ENCODE results near the gene CEP170B. TPM values are rescaled to one million over a fixed set of nuclear protein-coding genes. Genes with fewer than 3 reads are reported as not detected.
"Not testable (repeated sequence)": the region's sequence is repeated elsewhere in the genome, so short reads cannot be mapped to it uniquely, and the experiment has no call there.

CEP170B gene
- total and polyA plus RNA-seq, 2 of the 8 experiments (the other 6 are each of a cell fraction or from before 2014, with no cell fraction given): 9.1 to 33.8 TPM

GRCh38 chr14:104905579-104905933 is 40.5 kb downstream of the CEP170B start:
- not testable (repeated sequence) for H3K4me2 ChIP-seq (ENCODE audit: insufficient read depth in 1 of 2, low read depth in 2 of 2, low read length in 2 of 2); H3K4me3 ChIP-seq (ENCODE audit: extremely low read depth in 1 of 4, insufficient read depth in 2 of 4, low read depth in 3 of 4, low read length in 4 of 4); H3K4ac ChIP-seq (replicated peaks; ENCODE audit: insufficient read length, low read depth, low read length); H3K27ac ChIP-seq (ENCODE audit: low read depth, low read length); H3K9ac ChIP-seq (replicated peaks in 1 of 4; ENCODE audit: extremely low read depth in 1 of 4, low read depth in 3 of 4, low read length in 3 of 4); H2AK5ac ChIP-seq (ENCODE audit: low read depth, low read length); H3K79me1 ChIP-seq (ENCODE audit: low read depth, low read length); H3K14ac ChIP-seq (ENCODE audit: insufficient read length); H3K4me1 ChIP-seq (replicated peaks in 1 of 4; ENCODE audit: control insufficient read depth in 3 of 4, insufficient read depth in 4 of 4, low read length in 3 of 4); H3K18ac ChIP-seq (ENCODE audit: extremely low read depth, low read length); H3K27me3 ChIP-seq (replicated peaks in 1 of 4; ENCODE audit: control insufficient read depth in 3 of 4, extremely low read depth in 1 of 4, insufficient read depth in 3 of 4, low read length in 3 of 4); H2BK120ac ChIP-seq (replicated peaks; ENCODE audit: low read depth, low read length); H4K5ac ChIP-seq (ENCODE audit: insufficient read length, low read depth, low read length); H3K9me3 ChIP-seq (ENCODE audit: insufficient read depth in 2 of 2, low read depth in 1 of 2, low read length in 1 of 2); H2BK12ac ChIP-seq (ENCODE audit: low read depth, low read length); H3K56ac ChIP-seq (replicated peaks; ENCODE audit: insufficient read length, low read depth, low read length); FAIRE-seq; H4K91ac ChIP-seq (replicated peaks; ENCODE audit: insufficient read length, low read length); H4K20me1 ChIP-seq (replicated peaks in 1 of 2; ENCODE audit: control insufficient read depth in 1 of 2, insufficient read depth in 2 of 2, low read length in 2 of 2); H2BK5ac ChIP-seq (ENCODE audit: low read depth, low read length); DNase-seq (ENCODE audit: low read depth in 1 of 2, low spot score in 2 of 2); H3K23me2 ChIP-seq (ENCODE audit: low read depth, low read length); H3K79me2 ChIP-seq (ENCODE audit: control insufficient read depth in 1 of 2, insufficient read depth in 2 of 2, low read length in 2 of 2); H2AFZ ChIP-seq (ENCODE audit: low read length); H2BK20ac ChIP-seq (ENCODE audit: low read length); H4K8ac ChIP-seq (ENCODE audit: extremely low read depth, insufficient read depth, low read length); H2BK15ac ChIP-seq (ENCODE audit: low read length); H3K23ac ChIP-seq (ENCODE audit: insufficient read length); H3K36me3 ChIP-seq (ENCODE audit: control insufficient read depth in 2 of 4, insufficient read depth in 4 of 4, low read length in 3 of 4)
- POLR2A ChIA-PET (ENCODE audit: partially characterized antibody): interaction anchor here (1.0 kb wide), 1 partner anchor 39 kb away, joined by 3 read pairs; no protein-coding TSS in a partner anchor
- CTCF ChIA-PET (ENCODE audit: partially characterized antibody): interaction anchor here (0.9 to 2.8 kb wide), 2 partner anchors 10 to 465 kb away, joined by 3 to 20 read pairs; no protein-coding TSS in a partner anchor
- WGBS, 2 experiments (ENCODE audit: extremely low coverage in 1 of 2, insufficient coverage in 1 of 2, insufficient read length in 1 of 2, insufficient replicate concordance in 2 of 2, low coverage in 1 of 2, low lambda C conversion rate in 2 of 2, missing lambda C conversion rate in 1 of 2): 90% methylated on average over 23 of the region's 28 CpGs; no CpG with 5 or more reads in 1 of the 2 experiments

Data from H1 (cell line).